SU-DHL-6 (cell line): ENCODE data around the gene SAG.

Experiments used
- H2AFZ ChIP-seq: fragments of 200-600 bp; sonication (generic); 2 replicates; pipeline ENCODE4 v1.6.1; 2014; ENCODE audit warnings: low read depth, mild to moderate bottlenecking, moderate library complexity, mixed read lengths, antibody characterized with exemption, low read length; ENCODE audit not compliant: severe bottlenecking
- H3F3A ChIP-seq: fragments of 200-600 bp; shearing (Covaris generic); 2 replicates; pipeline ENCODE4 v1.6.0; 2016; ENCODE audit warnings: antibody characterized with exemption, mild to moderate bottlenecking; ENCODE audit not compliant: insufficient read depth
- H3K27ac ChIP-seq: fragments of 200-600 bp; sonication (generic); 2 replicates; pipeline ENCODE4 v1.5.1; 2016; ENCODE audit warnings: low read depth, mild to moderate bottlenecking, low read length, moderate library complexity, mixed read lengths
- H3K27me3 ChIP-seq: fragments of 200-600 bp; sonication (generic), shearing (Covaris generic); 2 replicates; pipeline ENCODE4 v1.6.0; 2014; ENCODE audit warnings: mild to moderate bottlenecking, low read length
- H3K36me3 ChIP-seq: fragments of 200-600 bp; sonication (generic); 2 replicates; pipeline ENCODE4 v1.6.1; 2014; ENCODE audit warnings: mild to moderate bottlenecking, low read length, mixed read lengths
- H3K4me2 ChIP-seq: fragments of 300-600, 200-600 bp; shearing (Covaris generic), sonication (generic); 2 replicates; pipeline ENCODE4 v1.6.0; 2014; ENCODE audit warnings: low read length, low read depth, mild to moderate bottlenecking; ENCODE audit not compliant: poor library complexity, severe bottlenecking
- H3K4me3 ChIP-seq: fragments of 200-600 bp; sonication (generic); 2 replicates; pipeline ENCODE4 v1.5.1; 2014; ENCODE audit warnings: antibody characterized with exemption, low read length, mild to moderate bottlenecking, mixed read lengths; ENCODE audit not compliant: insufficient read depth, poor library complexity, severe bottlenecking
- H3K79me2 ChIP-seq: fragments of 200-600 bp; sonication (generic); 2 replicates; pipeline ENCODE4 v1.6.1; 2014; ENCODE audit warnings: mild to moderate bottlenecking, low read length, moderate library complexity; ENCODE audit not compliant: insufficient read depth
- H3K9ac ChIP-seq: fragments of 200-600 bp; sonication (generic); 2 replicates; pipeline ENCODE4 v1.7.0; 2014; ENCODE audit warnings: mild to moderate bottlenecking, low read length
- H3K9me2 ChIP-seq: fragments of 200-600 bp; sonication (generic); replicated peaks from 2 replicates; pipeline ENCODE4 v1.6.1; 2014; ENCODE audit warnings: low read length; ENCODE audit not compliant: insufficient read depth
- H3K9me3 ChIP-seq: fragments of 200-600 bp; sonication (generic); 2 replicates; pipeline ENCODE4 v1.6.1; 2014; ENCODE audit warnings: low read length, mixed read lengths; ENCODE audit not compliant: insufficient read depth
- H4K20me1 ChIP-seq: fragments of 200-600 bp; sonication (generic); 2 replicates; pipeline ENCODE4 v1.6.1; 2014; ENCODE audit warnings: low read depth, mild to moderate bottlenecking, antibody characterized with exemption, low read length, moderate library complexity, mixed read lengths
- EZH2phosphoT487 ChIP-seq: fragments of 200-600 bp; sonication (generic), shearing (Covaris generic); conservative IDR thresholded peaks from 2 replicates; pipeline ENCODE4 v1.6.1; 2018; ENCODE audit warnings: mild to moderate bottlenecking, antibody characterized with exemption, low read length, moderate library complexity, mixed read lengths
- TF ChIP-seq, protein P1 (sequence below): fragments of 200-600 bp; sonication (generic); IDR thresholded peaks from one replicate; pipeline ENCODE4 v1.5.1; 2017; ENCODE audit warnings: antibody characterized with exemption, mild to moderate bottlenecking, low read length, moderate library complexity; ENCODE audit not compliant: insufficient read depth, poor library complexity, severe bottlenecking

The SAG gene

DNA sequence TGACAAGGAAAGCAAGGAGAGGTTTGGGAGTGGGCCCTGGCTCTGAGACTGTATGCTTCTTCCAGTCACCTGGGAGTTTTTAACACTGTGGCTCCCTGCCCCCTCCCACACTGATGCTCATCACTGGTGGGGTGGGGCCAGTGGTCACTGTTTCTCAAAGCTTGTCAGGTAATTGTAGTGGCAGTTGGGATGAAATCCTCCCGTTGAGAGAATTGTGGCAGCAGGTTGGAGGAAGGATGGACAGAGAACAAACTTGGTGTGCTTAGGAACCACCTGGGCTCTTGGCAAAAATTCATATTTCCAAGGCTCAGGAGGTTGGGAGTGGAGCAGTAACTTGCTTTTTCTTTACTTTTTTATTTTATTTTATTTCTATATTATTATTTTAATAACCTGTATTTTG is 71.8 kb downstream of the SAG start:
- Histone ChIP-seq H3K9me3 (no peaks in the 10 kb centered on the region), H3K36me3 (no peaks in the 10 kb centered on the region), H2AFZ (no peak overlapping the region), H3K4me3 (no peak overlapping the region), H3K9ac (no peak overlapping the region), H3F3A (peaks cover 15% of the 10 kb centered on the region; the same call in 1 of the 2 replicates), H3K4me2 (peak overlapping the region; percentile 45), H3K27ac (peak overlapping the region; percentile 48; the same call in 1 of the 2 replicates), H3K79me2 (no peaks in the 10 kb centered on the region), H3K27me3 (no peaks in the 10 kb centered on the region), H3K9me2 (no peaks in the 10 kb centered on the region), H4K20me1 (no peaks in the 10 kb centered on the region; the same call in 1 of the 2 replicates)
- TF ChIP-seq, protein P1, sequence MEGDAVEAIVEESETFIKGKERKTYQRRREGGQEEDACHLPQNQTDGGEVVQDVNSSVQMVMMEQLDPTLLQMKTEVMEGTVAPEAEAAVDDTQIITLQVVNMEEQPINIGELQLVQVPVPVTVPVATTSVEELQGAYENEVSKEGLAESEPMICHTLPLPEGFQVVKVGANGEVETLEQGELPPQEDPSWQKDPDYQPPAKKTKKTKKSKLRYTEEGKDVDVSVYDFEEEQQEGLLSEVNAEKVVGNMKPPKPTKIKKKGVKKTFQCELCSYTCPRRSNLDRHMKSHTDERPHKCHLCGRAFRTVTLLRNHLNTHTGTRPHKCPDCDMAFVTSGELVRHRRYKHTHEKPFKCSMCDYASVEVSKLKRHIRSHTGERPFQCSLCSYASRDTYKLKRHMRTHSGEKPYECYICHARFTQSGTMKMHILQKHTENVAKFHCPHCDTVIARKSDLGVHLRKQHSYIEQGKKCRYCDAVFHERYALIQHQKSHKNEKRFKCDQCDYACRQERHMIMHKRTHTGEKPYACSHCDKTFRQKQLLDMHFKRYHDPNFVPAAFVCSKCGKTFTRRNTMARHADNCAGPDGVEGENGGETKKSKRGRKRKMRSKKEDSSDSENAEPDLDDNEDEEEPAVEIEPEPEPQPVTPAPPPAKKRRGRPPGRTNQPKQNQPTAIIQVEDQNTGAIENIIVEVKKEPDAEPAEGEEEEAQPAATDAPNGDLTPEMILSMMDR, result no peak
- TF ChIP-seq EZH2phosphoT487, result no peak

DNA sequence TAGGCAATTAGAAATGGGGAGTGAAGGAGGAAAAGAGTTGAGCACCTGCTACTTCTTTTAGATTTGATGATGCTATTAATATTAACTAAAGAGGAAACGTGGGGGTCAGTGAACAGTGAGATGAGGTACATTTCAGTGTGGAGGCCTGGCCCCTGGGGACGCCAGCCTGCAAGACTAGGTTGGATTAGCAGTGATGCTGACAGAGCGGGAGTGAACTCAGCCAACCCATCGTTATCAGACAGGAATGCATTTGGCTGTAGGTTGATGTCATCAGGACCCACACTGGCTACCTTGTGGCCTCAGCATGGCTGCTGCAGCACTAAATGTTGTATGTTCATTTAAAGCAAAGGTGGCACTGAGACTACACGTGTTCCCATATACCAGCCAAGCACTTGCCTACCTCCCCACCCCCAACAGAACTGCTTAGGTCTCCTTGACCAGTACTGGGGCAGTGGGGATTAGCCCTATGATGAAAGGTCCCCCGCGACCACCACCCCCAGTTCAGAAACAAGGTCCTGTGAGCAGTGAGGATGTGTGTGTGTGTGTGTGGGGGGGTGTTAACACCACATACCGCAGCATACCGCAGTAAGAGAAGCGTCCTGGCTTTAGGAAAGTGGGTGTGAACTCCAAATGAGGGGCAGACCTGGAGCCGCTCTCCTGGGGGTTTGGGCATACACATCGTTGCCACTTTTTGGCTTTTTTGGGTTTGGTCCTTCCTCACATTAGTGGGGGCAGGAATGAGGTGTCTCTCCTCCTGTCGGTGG is 72.7 kb downstream of the SAG start:
- H4K20me1 ChIP-seq, result no peaks in the 10 kb centered on the region; the same call in 1 of the 2 replicates
- H3K36me3 ChIP-seq, result no peaks in the 10 kb centered on the region
- no peaks in the 10 kb centered on the region for H3K9me2 ChIP-seq
- peak overlapping the region; percentile 48; the same call in 1 of the 2 replicates for H3K27ac ChIP-seq
- no peak overlapping the region for H3K9ac ChIP-seq
- no peak overlapping the region for H2AFZ ChIP-seq
- peaks cover 17% of the 10 kb centered on the region for H3F3A ChIP-seq
- no peak overlapping the region for H3K4me3 ChIP-seq
- no peaks in the 10 kb centered on the region for H3K9me3 ChIP-seq
- TF ChIP-seq EZH2phosphoT487, result no peak
- TF ChIP-seq, protein P1, result no peak
- H3K4me2 ChIP-seq, result peak overlapping the region; percentile 45
- H3K27me3 ChIP-seq, result no peaks in the 10 kb centered on the region
- no peaks in the 10 kb centered on the region for H3K79me2 ChIP-seq

DNA sequence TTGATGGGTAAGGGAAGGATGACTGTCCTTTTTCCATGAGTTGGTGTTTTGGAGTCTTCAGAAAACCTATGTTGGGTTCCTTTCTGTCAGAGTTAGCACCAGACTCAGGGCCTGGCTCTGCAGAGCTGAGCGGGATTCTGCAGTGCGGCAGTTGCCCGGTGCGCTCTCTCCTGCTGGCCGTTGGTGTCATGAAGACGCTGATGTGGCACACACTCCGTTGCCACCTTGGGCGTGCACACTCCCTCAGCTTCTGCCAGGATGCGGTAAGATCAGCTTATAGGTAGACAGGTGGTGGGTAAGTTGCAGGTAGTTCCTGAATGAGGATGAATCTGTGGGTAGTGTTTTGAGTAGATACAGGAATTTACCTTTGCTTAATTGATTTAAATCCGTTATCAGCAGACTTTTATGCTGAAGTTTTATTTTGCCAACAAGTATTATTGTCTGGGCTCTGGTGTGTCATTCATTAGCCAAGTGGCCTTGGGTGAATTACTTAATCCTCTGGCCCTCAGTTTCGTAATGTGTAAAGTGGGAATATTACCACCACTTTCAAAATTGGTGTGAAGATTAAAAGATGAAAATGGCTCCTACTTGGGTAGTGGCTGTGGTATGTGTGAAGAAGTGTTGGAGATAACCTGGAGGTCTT is 73.5 kb downstream of the SAG start:
- Histone ChIP-seq H3K27me3 (no peaks in the 10 kb centered on the region), H2AFZ (no peak overlapping the region), H3K27ac (no peak overlapping the region), H3K4me2 (peak overlapping the region; percentile 45), H4K20me1 (no peaks in the 10 kb centered on the region; the same call in 1 of the 2 replicates), H3K79me2 (no peaks in the 10 kb centered on the region), H3K36me3 (no peaks in the 10 kb centered on the region), H3K4me3 (no peak overlapping the region), H3F3A (peaks cover 20% of the 10 kb centered on the region), H3K9me3 (no peaks in the 10 kb centered on the region), H3K9ac (no peak overlapping the region), H3K9me2 (no peaks in the 10 kb centered on the region)
- TF ChIP-seq, protein P1, result no peak
- TF ChIP-seq EZH2phosphoT487, result no peak
